ENCODE data around the gene CDK13.

DNA sequence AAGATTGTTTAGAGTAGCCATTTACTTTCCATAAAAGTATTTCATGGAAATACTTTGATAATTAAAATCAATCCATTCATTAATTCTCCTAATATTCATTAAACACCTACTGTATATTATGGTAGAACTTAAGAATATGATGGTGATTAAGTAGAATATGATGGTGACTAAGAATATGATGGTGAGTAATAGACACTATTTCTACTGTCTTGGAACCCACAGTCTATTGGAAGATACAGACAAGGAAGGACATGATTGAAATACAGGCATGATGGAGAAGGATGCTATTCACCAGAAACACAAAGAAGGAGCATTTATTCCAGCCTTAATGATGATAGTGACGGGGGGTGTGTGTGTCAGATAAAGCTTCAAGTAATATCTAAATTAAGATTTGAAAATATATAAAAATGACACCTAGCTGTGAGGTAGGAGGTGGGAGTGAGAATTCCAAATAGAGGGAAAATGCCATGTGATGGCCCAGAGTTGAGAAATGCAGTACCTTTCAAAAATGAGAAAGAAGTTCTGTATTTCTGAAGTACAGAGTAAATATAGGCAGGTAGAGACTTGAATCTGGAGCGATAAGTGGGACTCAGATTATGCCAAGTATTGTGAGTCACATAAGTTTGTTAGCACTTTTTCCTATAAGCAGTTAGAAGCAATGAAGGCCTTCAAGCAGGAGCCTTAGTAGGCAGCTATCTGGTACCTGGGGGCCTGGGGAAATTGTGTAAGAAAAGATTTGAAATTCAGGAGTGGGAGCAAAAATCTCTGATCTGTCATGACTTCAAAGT is 12.5 kb upstream of the CDK13 start:
- no peak for TF ChIP-seq ZFP36 (IDR thresholded peaks at IDR 0.05; ENCODE audit: low read depth, low read length, partially characterized antibody)
- TF ChIP-seq EZH2 (IDR thresholded peaks at IDR 0.05; ENCODE audit: borderline replicate concordance, low read depth, low read length): no peak
- no peak for TF ChIP-seq ZNF140 (CRISPR knock-in tag; IDR thresholded peaks at IDR 0.05)
- TF ChIP-seq NR2C1 (IDR thresholded peaks at IDR 0.05): no peak
- TF ChIP-seq NR2C1 (tag; IDR thresholded peaks at IDR 0.05): no peak
- no peak for TF ChIP-seq BHLHE40 (IDR thresholded peaks at IDR 0.05; ENCODE audit: low read length)
- TF ChIP-seq SRSF3 (IDR thresholded peaks at IDR 0.05; ENCODE audit: insufficient read depth, low read length): no peak
- TF ChIP-seq, protein P1, sequence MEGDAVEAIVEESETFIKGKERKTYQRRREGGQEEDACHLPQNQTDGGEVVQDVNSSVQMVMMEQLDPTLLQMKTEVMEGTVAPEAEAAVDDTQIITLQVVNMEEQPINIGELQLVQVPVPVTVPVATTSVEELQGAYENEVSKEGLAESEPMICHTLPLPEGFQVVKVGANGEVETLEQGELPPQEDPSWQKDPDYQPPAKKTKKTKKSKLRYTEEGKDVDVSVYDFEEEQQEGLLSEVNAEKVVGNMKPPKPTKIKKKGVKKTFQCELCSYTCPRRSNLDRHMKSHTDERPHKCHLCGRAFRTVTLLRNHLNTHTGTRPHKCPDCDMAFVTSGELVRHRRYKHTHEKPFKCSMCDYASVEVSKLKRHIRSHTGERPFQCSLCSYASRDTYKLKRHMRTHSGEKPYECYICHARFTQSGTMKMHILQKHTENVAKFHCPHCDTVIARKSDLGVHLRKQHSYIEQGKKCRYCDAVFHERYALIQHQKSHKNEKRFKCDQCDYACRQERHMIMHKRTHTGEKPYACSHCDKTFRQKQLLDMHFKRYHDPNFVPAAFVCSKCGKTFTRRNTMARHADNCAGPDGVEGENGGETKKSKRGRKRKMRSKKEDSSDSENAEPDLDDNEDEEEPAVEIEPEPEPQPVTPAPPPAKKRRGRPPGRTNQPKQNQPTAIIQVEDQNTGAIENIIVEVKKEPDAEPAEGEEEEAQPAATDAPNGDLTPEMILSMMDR (IDR thresholded peaks at IDR 0.05 in 2 of 3, conservative IDR thresholded peaks at IDR 0.05 in 1 of 3; ENCODE audit: insufficient read depth in 2 of 3, low read depth in 1 of 3, low read length in 3 of 3): no peak
- TF ChIP-seq CBX8 (IDR thresholded peaks at IDR 0.05; ENCODE audit: borderline replicate concordance, extremely low read depth, low read depth, low read length, poor library complexity, severe bottlenecking): no peak
- TF ChIP-seq TAF1 (IDR thresholded peaks at IDR 0.05; ENCODE audit: control insufficient read depth, extremely low read depth, insufficient read depth, low read length, severe bottlenecking): no peak
- TF ChIP-seq, protein P2, sequence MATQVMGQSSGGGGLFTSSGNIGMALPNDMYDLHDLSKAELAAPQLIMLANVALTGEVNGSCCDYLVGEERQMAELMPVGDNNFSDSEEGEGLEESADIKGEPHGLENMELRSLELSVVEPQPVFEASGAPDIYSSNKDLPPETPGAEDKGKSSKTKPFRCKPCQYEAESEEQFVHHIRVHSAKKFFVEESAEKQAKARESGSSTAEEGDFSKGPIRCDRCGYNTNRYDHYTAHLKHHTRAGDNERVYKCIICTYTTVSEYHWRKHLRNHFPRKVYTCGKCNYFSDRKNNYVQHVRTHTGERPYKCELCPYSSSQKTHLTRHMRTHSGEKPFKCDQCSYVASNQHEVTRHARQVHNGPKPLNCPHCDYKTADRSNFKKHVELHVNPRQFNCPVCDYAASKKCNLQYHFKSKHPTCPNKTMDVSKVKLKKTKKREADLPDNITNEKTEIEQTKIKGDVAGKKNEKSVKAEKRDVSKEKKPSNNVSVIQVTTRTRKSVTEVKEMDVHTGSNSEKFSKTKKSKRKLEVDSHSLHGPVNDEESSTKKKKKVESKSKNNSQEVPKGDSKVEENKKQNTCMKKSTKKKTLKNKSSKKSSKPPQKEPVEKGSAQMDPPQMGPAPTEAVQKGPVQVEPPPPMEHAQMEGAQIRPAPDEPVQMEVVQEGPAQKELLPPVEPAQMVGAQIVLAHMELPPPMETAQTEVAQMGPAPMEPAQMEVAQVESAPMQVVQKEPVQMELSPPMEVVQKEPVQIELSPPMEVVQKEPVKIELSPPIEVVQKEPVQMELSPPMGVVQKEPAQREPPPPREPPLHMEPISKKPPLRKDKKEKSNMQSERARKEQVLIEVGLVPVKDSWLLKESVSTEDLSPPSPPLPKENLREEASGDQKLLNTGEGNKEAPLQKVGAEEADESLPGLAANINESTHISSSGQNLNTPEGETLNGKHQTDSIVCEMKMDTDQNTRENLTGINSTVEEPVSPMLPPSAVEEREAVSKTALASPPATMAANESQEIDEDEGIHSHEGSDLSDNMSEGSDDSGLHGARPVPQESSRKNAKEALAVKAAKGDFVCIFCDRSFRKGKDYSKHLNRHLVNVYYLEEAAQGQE (IDR thresholded peaks at IDR 0.05; ENCODE audit: borderline replicate concordance): no peak
- TF ChIP-seq, protein P2 (CRISPR knock-in tag; IDR thresholded peaks at IDR 0.05; ENCODE audit: low read depth): no peak
- no peak for TF ChIP-seq POLR2A (conservative IDR thresholded peaks at IDR 0.05)
- no peak for TF ChIP-seq KAT8 (IDR thresholded peaks at IDR 0.05; ENCODE audit: low read depth)
